ENCODE measurements around the gene C2orf68.

DNA sequence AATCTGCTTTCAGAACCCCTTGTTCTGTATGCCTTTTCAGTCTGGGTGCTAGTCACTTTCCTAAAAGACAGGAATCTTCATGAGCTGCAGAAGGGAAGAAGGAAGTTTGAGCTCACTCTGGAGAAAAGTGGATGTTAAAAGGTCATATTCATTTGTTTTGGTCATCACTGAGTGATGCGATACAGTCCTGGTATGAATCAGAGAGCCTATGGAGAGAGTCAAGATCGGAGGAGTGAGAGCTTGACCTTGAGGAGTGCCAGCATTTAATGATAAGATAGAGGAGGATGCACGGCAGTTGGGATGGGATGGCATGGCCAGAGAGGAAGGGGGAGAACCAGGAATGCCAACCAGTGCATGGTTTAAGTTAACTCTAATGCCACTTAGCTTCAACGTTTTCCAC, 23.8 kb upstream of the C2orf68 start:
- TF ChIP-seq, protein P1, sequence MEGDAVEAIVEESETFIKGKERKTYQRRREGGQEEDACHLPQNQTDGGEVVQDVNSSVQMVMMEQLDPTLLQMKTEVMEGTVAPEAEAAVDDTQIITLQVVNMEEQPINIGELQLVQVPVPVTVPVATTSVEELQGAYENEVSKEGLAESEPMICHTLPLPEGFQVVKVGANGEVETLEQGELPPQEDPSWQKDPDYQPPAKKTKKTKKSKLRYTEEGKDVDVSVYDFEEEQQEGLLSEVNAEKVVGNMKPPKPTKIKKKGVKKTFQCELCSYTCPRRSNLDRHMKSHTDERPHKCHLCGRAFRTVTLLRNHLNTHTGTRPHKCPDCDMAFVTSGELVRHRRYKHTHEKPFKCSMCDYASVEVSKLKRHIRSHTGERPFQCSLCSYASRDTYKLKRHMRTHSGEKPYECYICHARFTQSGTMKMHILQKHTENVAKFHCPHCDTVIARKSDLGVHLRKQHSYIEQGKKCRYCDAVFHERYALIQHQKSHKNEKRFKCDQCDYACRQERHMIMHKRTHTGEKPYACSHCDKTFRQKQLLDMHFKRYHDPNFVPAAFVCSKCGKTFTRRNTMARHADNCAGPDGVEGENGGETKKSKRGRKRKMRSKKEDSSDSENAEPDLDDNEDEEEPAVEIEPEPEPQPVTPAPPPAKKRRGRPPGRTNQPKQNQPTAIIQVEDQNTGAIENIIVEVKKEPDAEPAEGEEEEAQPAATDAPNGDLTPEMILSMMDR (IDR thresholded peaks at IDR 0.05), result no peak
- TF ChIP-seq POLR2A (IDR thresholded peaks at IDR 0.05), result no peak

Measured in tibial nerve (tissue), 3 donors.